Uterus (tissue), 4 donors: ENCODE measurements around the gene SPDYE6. TPM values are rescaled to one million over a fixed set of nuclear protein-coding genes. Genes with fewer than 3 reads are reported as not detected.
"Not testable (repeated sequence)": the region's sequence is repeated elsewhere in the genome, so short reads cannot be mapped to it uniquely, and the experiment has no call there.

ENCODE experiments used
- DNase-seq, 2 donors: peaks; one replicate each; pipeline ENCODE4 v3.0.0-alpha.2; 2019 to 2020
- H3K27ac ChIP-seq, 2 donors: fragments of 200-600 bp; sonication (generic); 1 replicate in 1 of 2; 2 replicates in 1 of 2; pipeline ENCODE4 v1.5.1; 2016 to 2018
- H3K27me3 ChIP-seq, 2 donors: fragments of 200-600 bp; sonication (generic); one replicate each; pipeline ENCODE4 v1.5.1; 2018 to 2019; ENCODE audit warnings: control low read depth in 1 of 2
- H3K36me3 ChIP-seq, 2 donors: fragments of 200-600 bp; sonication (generic); one replicate each; pipeline ENCODE4 v1.5.1; 2019; ENCODE audit warnings: control low read depth in 1 of 2
- H3K4me1 ChIP-seq, 2 donors: fragments of 200-600 bp; sonication (generic); one replicate each; pipeline ENCODE4 v1.5.1; 2018 to 2019; ENCODE audit warnings: control low read depth in 1 of 2
- H3K4me3 ChIP-seq, 2 donors: fragments of 200-600 bp; sonication (generic); 1 replicate in 1 of 2; 2 replicates in 1 of 2; pipeline ENCODE4 v1.5.1; 2018 to 2019; ENCODE audit warnings: mild to moderate bottlenecking in 1 of 2
- H3K9me3 ChIP-seq, 2 donors: fragments of 200-600 bp; sonication (generic); one replicate each; pipeline ENCODE4 v1.5.1; 2019; ENCODE audit warnings: control low read depth in 1 of 2
- CTCF ChIP-seq, 4 experiments: fragments of 200-600 bp in 2 of 4; fragments of 450-650 bp in 2 of 4; sonication (generic) in 2 of 4; IDR thresholded peaks; one replicate each; pipeline ENCODE4 v1.5.1; 2016 to 2019; ENCODE audit warnings: antibody characterized with exemption in 4 of 4, mild to moderate bottlenecking in 2 of 4, moderate library complexity in 1 of 4
- POLR2A ChIP-seq, 2 donors: fragments of 450-650 bp; IDR thresholded peaks; one replicate each; pipeline ENCODE4 v1.6.1; 2016; ENCODE audit warnings: antibody characterized with exemption in 2 of 2, mild to moderate bottlenecking in 1 of 2, moderate library complexity in 1 of 2
- intact Hi-C: fragments of 100-400 bp; cut with DNase I; formaldehyde crosslinking; loops from one replicate; pipeline ENCODE4 v1.15.1; 2023; ENCODE audit warnings: low total_unique reads
- total RNA-seq, 4 donors: library from RNA; depleted of rRNA in 3 of 4; stranded (reverse); fragments of >200 nt in 3 of 4; gene quantifications; one replicate each; pipeline versions ENCODE4 v1.1.0 to v1.2.4, GENCODE V29; 2014 to 2023
- donor health status: DM: yes; HTN: yes; CAD: no.

SPDYE6 gene
- total RNA-seq, 4 donors from 2014 or later = not detected

- intact Hi-C loops, H3K36me3 ChIP-seq, H3K27me3 ChIP-seq, H3K9me3 ChIP-seq, H3K27ac ChIP-seq, H3K4me1 ChIP-seq, H3K4me3 ChIP-seq, DNase-seq: not testable (repeated sequence)
Measured at GRCh38 chr7:102365390-102365789, 9.1 kb upstream of the SPDYE6 start.

GRCh38 chr7:102364394-102364886 lies 8.2 kb upstream of the SPDYE6 start:
- H3K9me3 ChIP-seq, intact Hi-C loops, H3K36me3 ChIP-seq, H3K4me1 ChIP-seq, DNase-seq, H3K27me3 ChIP-seq: not testable (repeated sequence)
- H3K27ac ChIP-seq = peak overlapping the region; percentile 84 to 88
- H3K4me3 ChIP-seq = peak overlapping the region; percentile 59 to 80

- H3K9me3 ChIP-seq, H3K36me3 ChIP-seq, H3K27me3 ChIP-seq, intact Hi-C loops, H3K4me1 ChIP-seq: not testable (repeated sequence)
- TF ChIP-seq POLR2A (IDR thresholded peaks at IDR 0.05) = peak; percentile 23 to 73
- TF ChIP-seq CTCF (IDR thresholded peaks at IDR 0.05) = peak in 3 of 4 experiments; percentile 30 to 54 (median 44)
- H3K4me3 ChIP-seq = peak overlapping the region; percentile 59 to 80
- peak; percentile 94 to 97 for DNase-seq
- H3K27ac ChIP-seq = peak overlapping the region; percentile 84 to 88
Measured at GRCh38 chr7:102363549-102364393, 7.5 kb upstream of the SPDYE6 start.

GRCh38 chr7:102346983-102347382 lies 9.3 kb downstream of the SPDYE6 start:
- H3K9me3 ChIP-seq, intact Hi-C loops, H3K4me3 ChIP-seq, H3K27me3 ChIP-seq, H3K4me1 ChIP-seq, H3K27ac ChIP-seq, H3K36me3 ChIP-seq, DNase-seq: not testable (repeated sequence)

GRCh38 chr7:102340599-102341368 lies 15.5 kb downstream of the SPDYE6 start:
- H3K4me1 ChIP-seq, H3K4me3 ChIP-seq, H3K27me3 ChIP-seq, H3K36me3 ChIP-seq, DNase-seq, intact Hi-C loops, H3K9me3 ChIP-seq, H3K27ac ChIP-seq: not testable (repeated sequence)

- H3K4me3 ChIP-seq = not testable (repeated sequence)
Measured at GRCh38 chr7:102337420-102337819, 18.8 kb downstream of the SPDYE6 start.

GRCh38 chr7:102337002-102337401 lies 19.2 kb downstream of the SPDYE6 start:
- DNase-seq, intact Hi-C loops, H3K27me3 ChIP-seq, H3K36me3 ChIP-seq, H3K4me3 ChIP-seq, H3K4me1 ChIP-seq, H3K27ac ChIP-seq, H3K9me3 ChIP-seq: not testable (repeated sequence)

More at GRCh38 chr7:102337420-102337819, 18.8 kb downstream of the SPDYE6 start:
- DNase-seq, H3K36me3 ChIP-seq, H3K9me3 ChIP-seq, H3K27me3 ChIP-seq, H3K4me1 ChIP-seq, intact Hi-C loops, H3K27ac ChIP-seq: not testable (repeated sequence)

GRCh38 chr7:102335574-102335973 lies 20.7 kb downstream of the SPDYE6 start:
- H3K9me3 ChIP-seq, intact Hi-C loops, H3K27me3 ChIP-seq, H3K4me3 ChIP-seq, H3K4me1 ChIP-seq, H3K27ac ChIP-seq, DNase-seq, H3K36me3 ChIP-seq: not testable (repeated sequence)

GRCh38 chr7:102330666-102331460 lies 25.4 kb downstream of the SPDYE6 start:
- H3K27me3 ChIP-seq, H3K4me3 ChIP-seq, H3K9me3 ChIP-seq, H3K4me1 ChIP-seq, intact Hi-C loops, DNase-seq, H3K27ac ChIP-seq, H3K36me3 ChIP-seq: not testable (repeated sequence)

GRCh38 chr7:102329366-102329765 lies 26.9 kb downstream of the SPDYE6 start:
- H3K27ac ChIP-seq, H3K36me3 ChIP-seq, DNase-seq, H3K27me3 ChIP-seq, H3K4me3 ChIP-seq, intact Hi-C loops, H3K4me1 ChIP-seq, H3K9me3 ChIP-seq: not testable (repeated sequence)

- intact Hi-C loops, H3K9me3 ChIP-seq, H3K27me3 ChIP-seq, H3K4me3 ChIP-seq, H3K4me1 ChIP-seq, H3K36me3 ChIP-seq, DNase-seq, H3K27ac ChIP-seq: not testable (repeated sequence)
Measured at GRCh38 chr7:102328863-102329262, 27.4 kb downstream of the SPDYE6 start.
